ENCODE measurements around the gene GLRX3.

DNA sequence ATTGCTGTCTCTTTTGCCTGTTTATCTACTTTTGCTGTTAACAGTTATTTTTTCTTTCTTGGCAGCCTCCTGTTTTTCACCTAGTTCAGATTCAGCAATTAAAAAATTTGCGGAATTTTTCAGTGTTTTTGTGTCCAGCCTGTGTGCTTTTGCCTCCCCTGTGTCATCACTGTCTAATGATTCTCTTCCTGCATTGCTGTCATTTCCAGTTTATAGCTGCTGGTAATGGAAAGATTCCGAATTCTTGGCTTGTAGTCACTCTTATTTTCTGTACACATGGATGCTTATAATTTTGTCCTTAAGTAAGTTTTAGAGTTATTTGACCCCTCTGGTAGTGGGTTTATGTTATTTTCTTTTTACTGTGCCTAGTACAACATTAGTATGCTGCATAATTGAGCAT lies 25.1 kb downstream of the GLRX3 start:
- TF ChIP-seq, protein P1, sequence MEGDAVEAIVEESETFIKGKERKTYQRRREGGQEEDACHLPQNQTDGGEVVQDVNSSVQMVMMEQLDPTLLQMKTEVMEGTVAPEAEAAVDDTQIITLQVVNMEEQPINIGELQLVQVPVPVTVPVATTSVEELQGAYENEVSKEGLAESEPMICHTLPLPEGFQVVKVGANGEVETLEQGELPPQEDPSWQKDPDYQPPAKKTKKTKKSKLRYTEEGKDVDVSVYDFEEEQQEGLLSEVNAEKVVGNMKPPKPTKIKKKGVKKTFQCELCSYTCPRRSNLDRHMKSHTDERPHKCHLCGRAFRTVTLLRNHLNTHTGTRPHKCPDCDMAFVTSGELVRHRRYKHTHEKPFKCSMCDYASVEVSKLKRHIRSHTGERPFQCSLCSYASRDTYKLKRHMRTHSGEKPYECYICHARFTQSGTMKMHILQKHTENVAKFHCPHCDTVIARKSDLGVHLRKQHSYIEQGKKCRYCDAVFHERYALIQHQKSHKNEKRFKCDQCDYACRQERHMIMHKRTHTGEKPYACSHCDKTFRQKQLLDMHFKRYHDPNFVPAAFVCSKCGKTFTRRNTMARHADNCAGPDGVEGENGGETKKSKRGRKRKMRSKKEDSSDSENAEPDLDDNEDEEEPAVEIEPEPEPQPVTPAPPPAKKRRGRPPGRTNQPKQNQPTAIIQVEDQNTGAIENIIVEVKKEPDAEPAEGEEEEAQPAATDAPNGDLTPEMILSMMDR (IDR thresholded peaks at IDR 0.05; ENCODE audit: poor library complexity, severe bottlenecking) = no peak
- TF ChIP-seq EZH2 (IDR thresholded peaks at IDR 0.05; ENCODE audit: borderline replicate concordance, insufficient read depth, low read length, poor library complexity, severe bottlenecking) (no peak), EP300 (conservative IDR thresholded peaks at IDR 0.05; ENCODE audit: poor library complexity, severe bottlenecking) (no peak), MXI1 (conservative IDR thresholded peaks at IDR 0.05; ENCODE audit: poor library complexity, severe bottlenecking) (no peak), POLR2AphosphoS5 (IDR thresholded peaks at IDR 0.05) (no peak), SMC3 (conservative IDR thresholded peaks at IDR 0.05; ENCODE audit: poor library complexity) (no peak), TAF1 (IDR thresholded peaks at IDR 0.05; ENCODE audit: low read depth) (no peak)
- TF ChIP-seq, protein P2, sequence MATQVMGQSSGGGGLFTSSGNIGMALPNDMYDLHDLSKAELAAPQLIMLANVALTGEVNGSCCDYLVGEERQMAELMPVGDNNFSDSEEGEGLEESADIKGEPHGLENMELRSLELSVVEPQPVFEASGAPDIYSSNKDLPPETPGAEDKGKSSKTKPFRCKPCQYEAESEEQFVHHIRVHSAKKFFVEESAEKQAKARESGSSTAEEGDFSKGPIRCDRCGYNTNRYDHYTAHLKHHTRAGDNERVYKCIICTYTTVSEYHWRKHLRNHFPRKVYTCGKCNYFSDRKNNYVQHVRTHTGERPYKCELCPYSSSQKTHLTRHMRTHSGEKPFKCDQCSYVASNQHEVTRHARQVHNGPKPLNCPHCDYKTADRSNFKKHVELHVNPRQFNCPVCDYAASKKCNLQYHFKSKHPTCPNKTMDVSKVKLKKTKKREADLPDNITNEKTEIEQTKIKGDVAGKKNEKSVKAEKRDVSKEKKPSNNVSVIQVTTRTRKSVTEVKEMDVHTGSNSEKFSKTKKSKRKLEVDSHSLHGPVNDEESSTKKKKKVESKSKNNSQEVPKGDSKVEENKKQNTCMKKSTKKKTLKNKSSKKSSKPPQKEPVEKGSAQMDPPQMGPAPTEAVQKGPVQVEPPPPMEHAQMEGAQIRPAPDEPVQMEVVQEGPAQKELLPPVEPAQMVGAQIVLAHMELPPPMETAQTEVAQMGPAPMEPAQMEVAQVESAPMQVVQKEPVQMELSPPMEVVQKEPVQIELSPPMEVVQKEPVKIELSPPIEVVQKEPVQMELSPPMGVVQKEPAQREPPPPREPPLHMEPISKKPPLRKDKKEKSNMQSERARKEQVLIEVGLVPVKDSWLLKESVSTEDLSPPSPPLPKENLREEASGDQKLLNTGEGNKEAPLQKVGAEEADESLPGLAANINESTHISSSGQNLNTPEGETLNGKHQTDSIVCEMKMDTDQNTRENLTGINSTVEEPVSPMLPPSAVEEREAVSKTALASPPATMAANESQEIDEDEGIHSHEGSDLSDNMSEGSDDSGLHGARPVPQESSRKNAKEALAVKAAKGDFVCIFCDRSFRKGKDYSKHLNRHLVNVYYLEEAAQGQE (IDR thresholded peaks at IDR 0.05; ENCODE audit: borderline replicate concordance) = no peak

Data from neural cell (in vitro differentiated cells).